NCI-H1105 treated with DMSO at 0.1 percent for 48 hours (cell line): Measurements from ENCODE around the gene NLRP3.
"Not testable (repeated sequence)": the region's sequence is repeated elsewhere in the genome, so short reads cannot be mapped to it uniquely, and the experiment has no call there.

Experiments used
- DNase-seq: peaks from one replicate; lab custom pipeline; 2025; lab: John Stamatoyannopoulos, UW

The NLRP3 gene

GRCh38 chr1:247415423-247416361, at the start of gene NLRP3:
Gene NLRP3 (plus strand): TSS chr1:247416173. CDS start chr1:247418801, 2,628 bp downstream.
- DNase-seq: no peak

GRCh38 chr1:247366345-247366744, 49.6 kb upstream of the NLRP3 start:
- not testable (repeated sequence) for DNase-seq

GRCh38 chr1:247366926-247367645, 48.9 kb upstream of the NLRP3 start:
- no peak for DNase-seq

- no peak for DNase-seq
Observed at GRCh38 chr1:247367786-247368422, 48.1 kb upstream of the NLRP3 start.

- no peak for DNase-seq
Observed at GRCh38 chr1:247368490-247369145, 47.4 kb upstream of the NLRP3 start.

GRCh38 chr1:247370786-247371732, 44.9 kb upstream of the NLRP3 start:
- DNase-seq: no peak

- no peak for DNase-seq
Observed at GRCh38 chr1:247371801-247372259, 44.1 kb upstream of the NLRP3 start.

GRCh38 chr1:247373721-247374141, 42.2 kb upstream of the NLRP3 start:
- no peak for DNase-seq

- DNase-seq: not testable (repeated sequence)
Observed at GRCh38 chr1:247374651-247375334, 41.2 kb upstream of the NLRP3 start.

GRCh38 chr1:247375747-247376146, 40.2 kb upstream of the NLRP3 start:
- DNase-seq: no peak

- no peak for DNase-seq
Observed at GRCh38 chr1:247376659-247377058, 39.3 kb upstream of the NLRP3 start.

GRCh38 chr1:247377656-247378055, 38.3 kb upstream of the NLRP3 start:
- not testable (repeated sequence) for DNase-seq

- no peak for DNase-seq
Observed at GRCh38 chr1:247378334-247379073, 37.5 kb upstream of the NLRP3 start.

- DNase-seq: no peak
Observed at GRCh38 chr1:247385283-247385682, 30.7 kb upstream of the NLRP3 start.

- DNase-seq: no peak
Observed at GRCh38 chr1:247386217-247386616, 29.8 kb upstream of the NLRP3 start.

- no peak for DNase-seq
Observed at GRCh38 chr1:247386687-247387086, 29.3 kb upstream of the NLRP3 start.

GRCh38 chr1:247387096-247387495, 28.9 kb upstream of the NLRP3 start:
- DNase-seq: no peak

- DNase-seq: no peak
Observed at GRCh38 chr1:247387565-247387964, 28.4 kb upstream of the NLRP3 start.

GRCh38 chr1:247390116-247390791, 25.7 kb upstream of the NLRP3 start:
- DNase-seq: peak; percentile 33
